ENCODE data around the gene MRPL3. TPM values are rescaled to one million over a fixed set of nuclear protein-coding genes. Genes with fewer than 3 reads are reported as not detected.
"Not testable (repeated sequence)": the region's sequence is repeated elsewhere in the genome, so short reads cannot be mapped to it uniquely, and the experiment has no call there.

Gene MRPL3
- total and polyA plus RNA-seq, 2 donors (not counting 3 experiments of a cell fraction or from before 2014, with no cell fraction given): 49.6 to 68.2 TPM

- CTCF ChIA-PET: interaction anchor here (1.4 kb wide), 1 partner anchor 458 kb away, joined by 3 read pairs; no protein-coding TSS in a partner anchor
- no TSS peak for BruUV-seq (replicated peaks)
- no peaks in the 10 kb centered on the region for H3K4me1 ChIP-seq (ENCODE audit: control insufficient read depth, extremely low read depth, insufficient read depth, low read length)
- no peaks in the 10 kb centered on the region for H3K9me1 ChIP-seq (replicated peaks; ENCODE audit: control insufficient read depth, extremely low read depth, insufficient read depth, low read length)
- no peak overlapping the region for H3K9ac ChIP-seq (replicated peaks; ENCODE audit: extremely low read depth, insufficient read depth, low read length)
- intact Hi-C loops (cut with micrococcal nuclease): no loop called here
- no peaks in the 10 kb centered on the region for H4K20me1 ChIP-seq (replicated peaks; ENCODE audit: control insufficient read depth, extremely low read depth, insufficient read depth, low read length)
- H3K27me3 ChIP-seq (ENCODE audit: control insufficient read depth in 2 of 2, insufficient read depth in 2 of 2, low read length in 2 of 2): no peaks in the 10 kb centered on the region
- dilution Hi-C loops (cut with MboI; ENCODE audit: extremely low pct_ligation_motif_present, low sequenced_read_pairs): no loop called here
- DNase-seq (ENCODE audit: low read depth, low spot score): no peak
- H3K4me3 ChIP-seq (replicated peaks in 1 of 3; ENCODE audit: insufficient read depth in 1 of 3, low read depth in 1 of 3, low read length in 3 of 3): no peak overlapping the region
- POLR2A ChIA-PET: no interaction called here
- TF ChIP-seq GATA2 (IDR thresholded peaks at IDR 0.05; ENCODE audit: insufficient read depth, insufficient read length, low read depth, low read length) (no peak), POLR2AphosphoS5 (IDR thresholded peaks at IDR 0.05; ENCODE audit: insufficient read depth, low read depth, low read length) (no peak), CTCF (IDR thresholded peaks at IDR 0.05; ENCODE audit: extremely low read depth in 1 of 2, insufficient read depth in 1 of 2, low read depth in 1 of 2, low read length in 2 of 2) (no peak), FOS (IDR thresholded peaks at IDR 0.05; ENCODE audit: borderline replicate concordance, insufficient read depth, low read length) (no peak)
- TF ChIP-seq, protein P1, sequence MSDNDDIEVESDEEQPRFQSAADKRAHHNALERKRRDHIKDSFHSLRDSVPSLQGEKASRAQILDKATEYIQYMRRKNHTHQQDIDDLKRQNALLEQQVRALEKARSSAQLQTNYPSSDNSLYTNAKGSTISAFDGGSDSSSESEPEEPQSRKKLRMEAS (IDR thresholded peaks at IDR 0.05; ENCODE audit: insufficient read depth, insufficient read length): no peak
- peaks cover 4% of the 10 kb centered on the region for H3K79me2 ChIP-seq (ENCODE audit: control insufficient read depth, insufficient read depth, low read length)
- H3K36me3 ChIP-seq (ENCODE audit: control insufficient read depth in 2 of 2, extremely low read depth in 1 of 2, insufficient read depth in 2 of 2, low read length in 2 of 2): peaks cover 0 to 13% of the 10 kb centered on the region in 2 experiments
- H2AFZ ChIP-seq (ENCODE audit: low read depth, low read length): no peak overlapping the region
- no peak overlapping the region for H3K27ac ChIP-seq (ENCODE audit: insufficient read depth, low read depth, low read length)
- no peaks in the 10 kb centered on the region for H3K9me3 ChIP-seq (replicated peaks; ENCODE audit: control insufficient read depth, insufficient read depth, low read length)
- no peak for FAIRE-seq
- H3K4me2 ChIP-seq (ENCODE audit: insufficient read depth, low read length): no peak overlapping the region
Measured at GRCh38 chr3:131491084-131491483, 11.7 kb downstream of the MRPL3 start.

- CTCF ChIA-PET; intact Hi-C loops (cut with micrococcal nuclease): not testable (repeated sequence)
Measured at GRCh38 chr3:131486545-131486944, 16.2 kb downstream of the MRPL3 start.

More at GRCh38 chr3:131486545-131486944, 16.2 kb downstream of the MRPL3 start:
- FAIRE-seq; H3K9ac ChIP-seq (replicated peaks; ENCODE audit: extremely low read depth, insufficient read depth, low read length); H3K4me2 ChIP-seq (ENCODE audit: insufficient read depth, low read length); H4K20me1 ChIP-seq (replicated peaks; ENCODE audit: control insufficient read depth, extremely low read depth, insufficient read depth, low read length); H2AFZ ChIP-seq (ENCODE audit: low read depth, low read length); H3K4me1 ChIP-seq (ENCODE audit: control insufficient read depth, extremely low read depth, insufficient read depth, low read length); H3K36me3 ChIP-seq (ENCODE audit: control insufficient read depth in 2 of 2, extremely low read depth in 1 of 2, insufficient read depth in 2 of 2, low read length in 2 of 2); H3K4me3 ChIP-seq (replicated peaks in 1 of 3; ENCODE audit: insufficient read depth in 1 of 3, low read depth in 1 of 3, low read length in 3 of 3); H3K27ac ChIP-seq (ENCODE audit: insufficient read depth, low read depth, low read length); BruUV-seq (replicated peaks); POLR2A ChIA-PET; H3K27me3 ChIP-seq (ENCODE audit: control insufficient read depth in 2 of 2, insufficient read depth in 2 of 2, low read length in 2 of 2); DNase-seq (ENCODE audit: low read depth, low spot score); dilution Hi-C loops (cut with MboI; ENCODE audit: extremely low pct_ligation_motif_present, low sequenced_read_pairs); H3K79me2 ChIP-seq (ENCODE audit: control insufficient read depth, insufficient read depth, low read length); H3K9me1 ChIP-seq (replicated peaks; ENCODE audit: control insufficient read depth, extremely low read depth, insufficient read depth, low read length); H3K9me3 ChIP-seq (replicated peaks; ENCODE audit: control insufficient read depth, insufficient read depth, low read length): not testable (repeated sequence)
